ENCODE data around the gene AKAP10. TPM values are rescaled to one million over a fixed set of nuclear protein-coding genes. Genes with fewer than 3 reads are reported as not detected.
"Not testable (repeated sequence)": the region's sequence is repeated elsewhere in the genome, so short reads cannot be mapped to it uniquely, and the experiment has no call there.

AKAP10 gene
- total and polyA plus RNA-seq, 5 donors = 6.2 to 23.1 (median 17.7) TPM

DNA sequence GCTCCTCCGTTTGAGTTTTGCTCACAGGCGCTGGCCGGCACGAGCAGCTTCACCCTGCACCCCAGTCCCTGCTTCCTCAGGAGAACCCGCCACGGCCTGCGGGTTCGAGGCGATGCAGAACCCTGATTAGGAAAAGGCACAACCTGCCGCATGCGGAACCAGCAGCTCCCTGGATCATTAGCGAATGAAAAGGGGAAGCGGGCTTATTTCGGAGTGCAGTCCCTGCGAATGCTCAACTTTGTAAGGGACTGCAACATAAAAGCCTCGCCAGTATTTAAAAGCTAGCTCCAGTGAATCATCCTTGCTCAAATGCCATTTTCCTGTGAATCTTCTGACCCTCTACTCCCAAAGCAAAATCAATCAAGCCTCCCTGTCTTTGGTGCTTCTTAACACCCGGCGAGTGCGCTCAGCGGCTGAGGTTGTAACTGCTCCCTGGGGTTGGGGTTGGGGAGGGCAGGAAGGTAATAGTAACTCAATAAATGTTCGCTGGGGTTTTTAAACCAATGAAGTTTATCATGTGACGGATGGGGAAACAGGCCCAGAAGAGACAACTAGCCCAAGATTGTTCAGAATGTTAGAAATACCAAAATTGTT lies 678 bp upstream of the AKAP10 start:
- DNase-seq (peak in 1 of 3 donors; percentile 51), ATAC-seq (no peak)
- no peaks in the 10 kb centered on the region for H3K9me3 ChIP-seq (ENCODE audit: control insufficient read depth, low read length)
- H3K27me3 ChIP-seq (ENCODE audit: control insufficient read depth, insufficient read depth) = no peaks in the 10 kb centered on the region
- peak overlapping the region; percentile 96 for H3K4me3 ChIP-seq (ENCODE audit: low read length)
- intact Hi-C loops (cut with DNase I) = no loop called here
- peaks cover 3% of the 10 kb centered on the region for H3K4me1 ChIP-seq (ENCODE audit: control insufficient read depth, insufficient read depth, low read length)
- H3K27ac ChIP-seq (ENCODE audit: low read length) = peak overlapping the region; percentile 87
- 25% methylated on average over 22 of the region's 22 CpGs for WGBS

DNA sequence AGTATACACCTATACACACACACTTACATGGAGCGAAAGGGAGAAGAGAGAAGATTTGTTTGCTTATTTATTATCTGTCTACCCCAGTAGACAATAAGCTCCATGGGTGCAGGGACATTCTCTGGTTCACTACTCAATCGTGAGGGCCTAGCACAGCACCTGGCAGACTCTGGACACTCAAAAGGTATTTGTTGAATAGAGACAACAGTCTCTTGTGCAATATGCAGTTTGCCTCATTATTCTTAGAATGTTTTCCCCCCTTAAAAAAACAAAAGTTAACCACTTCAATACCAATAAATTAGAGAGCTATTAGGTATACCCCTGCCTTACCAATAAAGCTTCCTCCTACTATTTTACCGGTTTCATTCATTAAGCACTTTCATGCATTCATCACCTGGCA lies 2.0 kb downstream of the AKAP10 start:
- Histone ChIP-seq H3K4me3 (ENCODE audit: low read length) (no peak overlapping the region), H3K27ac (ENCODE audit: low read length) (no peak overlapping the region), H3K9me3 (ENCODE audit: control insufficient read depth, low read length) (no peaks in the 10 kb centered on the region), H3K4me1 (ENCODE audit: control insufficient read depth, insufficient read depth, low read length) (peaks cover 4% of the 10 kb centered on the region), H3K27me3 (ENCODE audit: control insufficient read depth, insufficient read depth) (no peaks in the 10 kb centered on the region)
- intact Hi-C loops (cut with DNase I) = no loop called here
- 85% methylated on average over 3 of the region's 3 CpGs for WGBS
- ATAC-seq (no peak), DNase-seq (no peak)

DNA sequence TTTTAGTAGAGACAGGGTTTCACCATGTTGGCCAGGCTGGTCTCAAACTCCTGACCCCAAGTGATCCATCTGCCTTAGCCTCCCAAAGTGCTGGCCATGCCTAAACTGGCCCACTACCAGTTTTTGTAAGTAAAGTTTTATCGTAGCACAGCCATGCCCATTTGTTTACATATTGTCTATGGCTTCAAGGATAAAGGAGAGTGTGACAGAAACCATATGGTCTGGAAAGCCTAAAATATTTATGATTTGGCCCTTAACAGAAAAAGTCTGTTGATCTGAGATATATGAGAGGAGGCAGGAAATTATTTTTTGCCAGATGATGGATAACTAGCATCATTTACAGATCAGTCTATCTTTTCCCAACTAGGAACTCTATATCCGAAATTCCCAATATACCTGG lies 4.5 kb downstream of the AKAP10 start:
- intact Hi-C loops (cut with DNase I) = no loop called here
- no peaks in the 10 kb centered on the region for H3K9me3 ChIP-seq (ENCODE audit: control insufficient read depth, low read length)
- H3K4me3 ChIP-seq (ENCODE audit: low read length) = no peak overlapping the region
- DNase-seq (no peak), ATAC-seq (no peak)
- no peak overlapping the region for H3K27ac ChIP-seq (ENCODE audit: low read length)
- 69% methylated on average over 2 of the region's 2 CpGs for WGBS
- peaks cover 4% of the 10 kb centered on the region for H3K4me1 ChIP-seq (ENCODE audit: control insufficient read depth, insufficient read depth, low read length)
- H3K27me3 ChIP-seq (ENCODE audit: control insufficient read depth, insufficient read depth) = no peaks in the 10 kb centered on the region

DNA sequence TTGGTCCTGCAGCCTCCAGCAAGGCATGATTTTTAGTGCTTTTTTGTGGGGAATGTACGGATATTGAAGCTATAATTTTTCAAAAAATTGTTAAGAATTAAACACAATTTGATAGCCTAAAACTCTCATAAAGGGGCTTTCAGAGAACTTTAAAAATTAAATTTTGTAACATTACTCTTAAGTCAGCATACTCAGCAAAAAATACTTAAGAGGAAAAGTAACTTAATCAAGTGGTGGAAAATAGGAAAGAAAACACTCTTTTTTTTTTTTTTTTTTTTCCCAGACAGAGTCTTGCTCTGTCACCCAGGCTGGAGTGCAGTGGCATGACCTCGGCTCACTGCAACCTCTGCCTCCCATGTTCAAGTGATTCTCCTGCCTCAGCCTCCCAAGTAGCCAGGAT lies 14.7 kb downstream of the AKAP10 start:
- WGBS = 71% methylated on average over 2 of the region's 2 CpGs

DNA sequence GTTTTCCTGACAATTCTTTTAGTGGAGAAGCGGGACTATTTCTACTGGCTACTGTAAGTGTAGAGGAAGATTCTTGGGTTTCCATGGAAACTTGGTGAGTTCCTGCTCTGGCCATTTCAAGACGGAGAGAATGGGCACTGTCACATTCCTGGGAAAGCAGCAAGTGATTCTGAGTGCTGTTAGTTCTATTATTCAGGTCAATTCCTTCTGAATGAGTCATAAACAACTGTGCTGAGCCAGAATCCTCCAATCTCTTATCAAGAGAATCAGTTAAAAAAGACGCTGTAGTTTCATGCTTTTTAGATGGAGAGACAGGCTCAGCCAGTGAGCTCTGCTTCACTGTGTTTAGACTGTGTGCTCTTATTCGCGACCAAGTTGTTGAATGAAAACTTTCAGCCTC lies 19.6 kb downstream of the AKAP10 start:
- intact Hi-C loops (cut with DNase I) = no loop called here
- Histone ChIP-seq H3K27ac (ENCODE audit: low read length) (no peak overlapping the region), H3K27me3 (ENCODE audit: control insufficient read depth, insufficient read depth) (no peaks in the 10 kb centered on the region), H3K4me1 (ENCODE audit: control insufficient read depth, insufficient read depth, low read length) (no peaks in the 10 kb centered on the region), H3K4me3 (ENCODE audit: low read length) (no peak overlapping the region), H3K9me3 (ENCODE audit: control insufficient read depth, low read length) (no peaks in the 10 kb centered on the region)
- DNase-seq (no peak), ATAC-seq (peak; percentile 23 to 47)
- WGBS = 59% methylated on average over 5 of the region's 5 CpGs

More for the DNA sequence above, 14.7 kb downstream of the AKAP10 start:
- H3K9me3 ChIP-seq (ENCODE audit: control insufficient read depth, low read length); intact Hi-C loops (cut with DNase I); H3K4me1 ChIP-seq (ENCODE audit: control insufficient read depth, insufficient read depth, low read length); H3K27ac ChIP-seq (ENCODE audit: low read length); H3K27me3 ChIP-seq (ENCODE audit: control insufficient read depth, insufficient read depth); ATAC-seq; DNase-seq; H3K4me3 ChIP-seq (ENCODE audit: low read length): not testable (repeated sequence)

DNA sequence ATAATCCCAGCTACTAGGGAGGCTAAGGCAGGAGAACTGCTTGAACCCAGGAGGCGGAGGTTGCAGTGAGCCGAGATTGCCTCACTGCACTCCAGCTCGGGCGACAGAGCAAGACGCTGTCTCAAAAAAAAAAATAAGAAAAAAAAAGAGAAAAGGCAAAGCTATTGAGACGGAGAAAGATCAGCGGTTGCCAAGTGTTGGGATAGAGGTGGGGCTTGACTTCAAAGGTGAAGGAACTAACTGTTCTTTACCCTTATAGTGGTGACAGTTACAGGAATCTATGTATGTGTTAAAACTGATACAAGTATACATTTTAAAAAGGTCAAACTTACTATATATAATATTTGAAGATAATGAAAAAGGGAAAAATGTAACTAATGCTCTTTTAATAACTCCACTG lies 22.5 kb downstream of the AKAP10 start:
- 92% methylated on average over 7 of the region's 7 CpGs for WGBS
- no peaks in the 10 kb centered on the region for H3K4me1 ChIP-seq (ENCODE audit: control insufficient read depth, insufficient read depth, low read length)
- DNase-seq = no peak
- intact Hi-C loops (cut with DNase I) = no loop called here
- no peak for ATAC-seq
- no peaks in the 10 kb centered on the region for H3K27me3 ChIP-seq (ENCODE audit: control insufficient read depth, insufficient read depth)
- no peaks in the 10 kb centered on the region for H3K9me3 ChIP-seq (ENCODE audit: control insufficient read depth, low read length)
- no peak overlapping the region for H3K27ac ChIP-seq (ENCODE audit: low read length)
- H3K4me3 ChIP-seq (ENCODE audit: low read length) = no peak overlapping the region

DNA sequence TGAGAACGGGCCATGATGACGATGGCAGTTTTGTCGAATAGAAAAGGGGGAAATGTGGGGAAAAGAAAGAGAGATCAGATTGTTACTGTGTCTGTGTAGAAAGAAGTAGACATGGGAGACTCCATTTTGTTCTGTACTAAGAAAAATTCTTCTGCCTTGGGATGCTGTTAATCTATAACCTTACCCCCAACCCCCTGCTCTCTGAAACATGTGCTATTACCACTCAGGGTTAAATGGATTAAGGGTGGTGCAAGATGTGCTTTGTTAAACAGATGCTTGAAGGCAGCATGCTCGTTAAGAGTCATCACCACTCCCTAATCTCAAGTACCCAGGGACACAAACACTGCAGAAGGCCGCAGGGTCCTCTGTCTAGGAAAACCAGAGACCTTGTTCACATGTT lies 26.2 kb downstream of the AKAP10 start:
- intact Hi-C loops (cut with DNase I); H3K27ac ChIP-seq (ENCODE audit: low read length); DNase-seq; ATAC-seq; H3K9me3 ChIP-seq (ENCODE audit: control insufficient read depth, low read length); H3K4me3 ChIP-seq (ENCODE audit: low read length); H3K4me1 ChIP-seq (ENCODE audit: control insufficient read depth, insufficient read depth, low read length); H3K27me3 ChIP-seq (ENCODE audit: control insufficient read depth, insufficient read depth): not testable (repeated sequence)
- WGBS = 75% methylated on average over 5 of the region's 5 CpGs

DNA sequence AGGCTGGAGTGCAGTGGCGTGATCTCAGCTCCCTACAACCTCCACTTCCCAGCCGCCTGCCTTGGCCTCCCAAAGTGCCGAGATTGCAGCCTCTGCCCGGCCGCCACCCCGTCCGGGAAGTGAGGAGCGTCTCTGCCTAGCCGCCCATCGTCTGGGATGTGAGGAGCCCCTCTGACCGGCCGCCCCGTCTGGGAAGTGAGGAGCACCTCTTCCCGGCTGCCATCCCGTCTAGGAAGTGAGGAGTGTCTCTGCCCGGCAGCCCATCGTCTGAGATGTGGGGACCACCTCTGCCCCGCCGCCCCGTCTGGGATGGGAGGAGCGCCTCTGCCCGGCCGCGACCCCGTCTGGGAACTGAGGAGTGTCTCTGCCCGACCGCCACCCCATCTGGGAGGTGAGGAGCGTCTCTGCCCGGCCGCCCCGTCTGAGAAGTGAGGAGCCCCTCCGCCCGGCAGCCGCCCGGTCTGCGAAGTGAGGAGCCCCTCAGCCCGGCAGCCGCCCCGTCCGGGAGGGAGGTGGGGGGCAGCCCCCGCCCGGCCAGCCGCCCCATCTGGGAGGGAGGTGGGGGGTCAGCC lies 26.9 kb downstream of the AKAP10 start:
- ATAC-seq; H3K9me3 ChIP-seq (ENCODE audit: control insufficient read depth, low read length); H3K27me3 ChIP-seq (ENCODE audit: control insufficient read depth, insufficient read depth); intact Hi-C loops (cut with DNase I); H3K4me1 ChIP-seq (ENCODE audit: control insufficient read depth, insufficient read depth, low read length); H3K4me3 ChIP-seq (ENCODE audit: low read length); H3K27ac ChIP-seq (ENCODE audit: low read length): not testable (repeated sequence)
- WGBS = 96% methylated on average over 43 of the region's 43 CpGs
- DNase-seq = peak in 1 of 3 donors; percentile 63

DNA sequence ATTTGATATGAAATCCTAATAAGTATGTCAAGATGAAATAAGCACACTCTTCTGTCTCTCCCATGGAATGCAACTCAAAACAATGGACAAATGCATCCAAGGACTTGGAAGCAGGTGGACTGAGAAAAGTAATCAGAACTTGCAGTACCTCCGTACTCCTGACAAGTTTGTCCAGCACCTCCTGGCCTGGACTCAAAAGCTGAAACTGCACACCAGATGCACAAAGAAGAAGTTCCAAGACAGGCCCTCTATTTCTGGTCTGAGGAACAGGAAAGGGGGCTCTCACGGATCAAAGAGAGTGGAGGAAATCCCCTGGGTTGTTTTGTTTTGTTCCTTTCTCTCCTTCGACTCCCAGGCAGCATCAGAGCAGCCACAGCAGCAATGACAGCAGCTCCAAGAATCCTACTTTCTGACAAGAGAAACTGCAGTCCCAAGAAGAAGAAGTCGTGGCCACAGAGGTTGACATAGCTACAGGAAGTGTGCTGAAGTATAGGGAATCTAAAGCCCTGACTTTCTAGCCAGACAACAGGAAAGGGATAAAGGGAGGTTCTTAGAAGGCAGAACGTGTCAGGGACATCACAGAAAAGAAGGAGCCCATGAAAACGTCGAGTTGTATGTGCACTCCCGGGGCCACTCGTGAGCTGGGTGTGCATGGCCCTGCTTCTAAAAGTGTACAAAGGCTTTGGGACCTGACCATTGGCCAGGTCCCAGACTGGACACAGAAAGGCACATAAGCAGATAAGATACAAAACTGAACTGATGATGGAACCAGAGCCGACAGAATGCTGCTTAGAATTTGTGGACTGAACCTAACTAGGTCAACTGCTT lies 29.3 kb downstream of the AKAP10 start:
- Histone ChIP-seq H3K27me3 (ENCODE audit: control insufficient read depth, insufficient read depth) (no peaks in the 10 kb centered on the region), H3K27ac (ENCODE audit: low read length) (peak overlapping the region; percentile 17), H3K4me1 (ENCODE audit: control insufficient read depth, insufficient read depth, low read length) (peaks cover 9% of the 10 kb centered on the region), H3K4me3 (ENCODE audit: low read length) (no peak overlapping the region), H3K9me3 (ENCODE audit: control insufficient read depth, low read length) (no peaks in the 10 kb centered on the region)
- intact Hi-C loops (cut with DNase I) = no loop called here
- DNase-seq (no peak), ATAC-seq (peak; percentile 36 to 48)
- WGBS = 26% methylated on average over 10 of the region's 10 CpGs

DNA sequence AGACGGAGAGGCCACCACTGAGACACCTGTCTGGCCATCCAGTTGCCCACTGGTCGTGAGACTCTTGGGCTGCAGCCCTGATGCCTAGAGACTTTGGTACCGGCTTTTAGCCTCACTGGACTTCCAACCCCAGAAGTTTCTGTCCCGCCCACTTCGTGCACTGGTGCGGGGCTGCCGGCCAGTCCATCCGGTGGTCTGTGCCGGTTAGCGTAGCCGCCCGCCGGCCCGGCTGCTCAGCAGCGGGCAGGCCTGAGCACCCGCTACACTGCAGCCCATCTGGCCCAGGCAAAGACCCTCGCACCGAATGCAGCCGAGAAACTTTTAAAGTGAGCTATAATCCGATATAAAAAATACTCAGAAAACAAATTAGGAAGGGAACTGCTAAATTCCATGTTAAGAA lies 30.7 kb downstream of the AKAP10 start:
- DNase-seq (no peak), ATAC-seq (peak; percentile 32 to 38)
- H3K27ac ChIP-seq (ENCODE audit: low read length) = no peak overlapping the region
- intact Hi-C loops (cut with DNase I) = no loop called here
- H3K4me3 ChIP-seq (ENCODE audit: low read length) = no peak overlapping the region
- no peaks in the 10 kb centered on the region for H3K27me3 ChIP-seq (ENCODE audit: control insufficient read depth, insufficient read depth)
- WGBS = 97% methylated on average over 20 of the region's 20 CpGs
- H3K9me3 ChIP-seq (ENCODE audit: control insufficient read depth, low read length) = no peaks in the 10 kb centered on the region
- peaks cover 9% of the 10 kb centered on the region for H3K4me1 ChIP-seq (ENCODE audit: control insufficient read depth, insufficient read depth, low read length)

DNA sequence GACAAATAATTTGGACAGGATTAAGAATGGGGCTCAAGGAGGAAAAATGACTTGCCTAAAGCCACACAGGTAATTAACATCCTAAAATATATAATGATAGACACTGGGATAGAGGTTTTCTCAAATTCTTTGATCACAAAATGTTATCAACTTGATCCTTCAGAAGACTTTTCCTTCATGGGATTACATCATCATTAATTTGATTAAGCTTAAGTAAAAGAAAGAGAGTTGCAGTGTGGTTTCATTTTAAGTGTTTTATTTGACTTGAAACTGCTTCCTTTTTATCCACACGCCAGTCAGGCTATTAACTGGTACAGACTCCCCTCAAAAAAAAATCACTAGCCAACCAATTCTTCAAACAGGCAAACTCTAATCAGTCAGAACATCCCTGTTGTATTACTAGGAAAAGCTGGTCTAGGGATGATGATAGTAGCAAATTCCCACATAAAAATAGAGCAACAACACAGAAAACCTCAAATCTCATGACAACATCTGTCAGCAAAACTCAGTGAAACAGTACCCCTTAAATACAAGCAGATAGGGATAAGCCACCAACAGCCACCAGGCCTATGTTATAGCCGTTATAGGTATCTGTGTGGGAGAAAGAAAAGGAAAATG lies 32.5 kb downstream of the AKAP10 start:
- WGBS = 82% methylated on average over 2 of the region's 2 CpGs

More for the DNA sequence above, 32.5 kb downstream of the AKAP10 start:
- DNase-seq (no peak), ATAC-seq (no peak)
- Histone ChIP-seq H3K27me3 (ENCODE audit: control insufficient read depth, insufficient read depth) (no peaks in the 10 kb centered on the region), H3K9me3 (ENCODE audit: control insufficient read depth, low read length) (no peaks in the 10 kb centered on the region), H3K4me3 (ENCODE audit: low read length) (no peak overlapping the region), H3K4me1 (ENCODE audit: control insufficient read depth, insufficient read depth, low read length) (peaks cover 9% of the 10 kb centered on the region), H3K27ac (ENCODE audit: low read length) (no peak overlapping the region)
- intact Hi-C loops (cut with DNase I) = no loop called here

All from right cardiac atrium (tissue), 5 donors.